Activated CD4-positive, alpha-beta T cell treated with anti-CD3 and anti-CD28 coated beads for 4 hours (primary cell): ENCODE results near the gene BBIP1.
"Not testable (repeated sequence)": the region's sequence is repeated elsewhere in the genome, so short reads cannot be mapped to it uniquely, and the experiment has no call there.

Experiments used
- DNase-seq, 2 donors: peaks; one replicate each; pipeline ENCODE4 v3.0.0-alpha.2; 2020

The BBIP1 gene

GRCh38 chr10:110919971-110920881, 1.2 kb upstream of the BBIP1 start:
- DNase-seq, result peak in 1 of 2 donors; percentile 10

- DNase-seq, result peak; percentile 97 to 99
These were observed 460 bp upstream of the BBIP1 start, which contains the start of gene SHOC2 for GRCh38 chr10:110919349-110919931. SHOC2 (plus strand) TSS chr10:110919604; CDS start chr10:110964359, 44,755 bp downstream.

- peak; percentile 77 to 81 for DNase-seq
These were observed 724 bp downstream of the BBIP1 start for GRCh38 chr10:110918269-110918642.

- no peak for DNase-seq
These were observed 2.2 kb downstream of the BBIP1 start for GRCh38 chr10:110916554-110917346.

- not testable (repeated sequence) for DNase-seq
These were observed 3.4 kb downstream of the BBIP1 start for GRCh38 chr10:110915600-110915999.

- no peak for DNase-seq
These were observed 3.9 kb downstream of the BBIP1 start for GRCh38 chr10:110915035-110915434.

- no peak for DNase-seq
These were observed 4.5 kb downstream of the BBIP1 start for GRCh38 chr10:110914431-110914830.

- no peak for DNase-seq
These were observed 6.6 kb downstream of the BBIP1 start for GRCh38 chr10:110912374-110912773.

GRCh38 chr10:110910138-110910537, 8.8 kb downstream of the BBIP1 start:
- DNase-seq, result no peak

- DNase-seq, result no peak
These were observed 15.4 kb downstream of the BBIP1 start for GRCh38 chr10:110903280-110904278.

- DNase-seq, result peak; percentile 40 to 51
These were observed 16.8 kb downstream of the BBIP1 start for GRCh38 chr10:110901954-110902819.

GRCh38 chr10:110900983-110901382, 18.0 kb downstream of the BBIP1 start:
- no peak for DNase-seq

GRCh38 chr10:110898391-110898790, 20.6 kb downstream of the BBIP1 start:
- no peak for DNase-seq

- DNase-seq, result no peak
These were observed 21.8 kb downstream of the BBIP1 start for GRCh38 chr10:110897184-110897583.

- DNase-seq, result no peak
These were observed 25.3 kb downstream of the BBIP1 start for GRCh38 chr10:110893559-110894179.

GRCh38 chr10:110892602-110893288, 26.2 kb downstream of the BBIP1 start:
- no peak for DNase-seq

- no peak for DNase-seq
These were observed 31.4 kb downstream of the BBIP1 start for GRCh38 chr10:110887560-110887959.

- no peak for DNase-seq
These were observed 32.9 kb downstream of the BBIP1 start for GRCh38 chr10:110885932-110886674.

- no peak for DNase-seq
These were observed 35.1 kb downstream of the BBIP1 start for GRCh38 chr10:110883924-110884323.
